ENCODE measurements around the gene PPP3R2. TPM values are rescaled to one million over a fixed set of nuclear protein-coding genes. Genes with fewer than 3 reads are reported as not detected.
A peak's percentile ranks its signal among the peaks of the same experiment; 100 is the strongest.

PPP3R2 gene
- total RNA-seq, 1 donor = not detected

- no peak for DNase-seq (ENCODE audit: low read depth)
- TF ChIP-seq CTCF (IDR thresholded peaks at IDR 0.05; ENCODE audit: insufficient read depth, low read depth, low read length) = no peak
- H3K4me3 ChIP-seq (ENCODE audit: low read depth, low read length) = no peak overlapping the region
These were observed 23.9 kb upstream of the PPP3R2 start for GRCh38 chr9:101618698-101619097.

- no peak overlapping the region for H3K4me3 ChIP-seq (ENCODE audit: low read depth, low read length)
- no peak for DNase-seq (ENCODE audit: low read depth)
- no peak for TF ChIP-seq CTCF (IDR thresholded peaks at IDR 0.05; ENCODE audit: insufficient read depth, low read depth, low read length)
These were observed 10.8 kb upstream of the PPP3R2 start for GRCh38 chr9:101605547-101605946.

- no peak for DNase-seq (ENCODE audit: low read depth)
- no peak for TF ChIP-seq CTCF (IDR thresholded peaks at IDR 0.05; ENCODE audit: insufficient read depth, low read depth, low read length)
- H3K4me3 ChIP-seq (ENCODE audit: low read depth, low read length) = no peak overlapping the region
These were observed 9.5 kb upstream of the PPP3R2 start for GRCh38 chr9:101604296-101604695.

- no peak overlapping the region for H3K4me3 ChIP-seq (ENCODE audit: low read depth, low read length)
- DNase-seq (ENCODE audit: low read depth) = peak; percentile 53
- peak; percentile 65 for TF ChIP-seq CTCF (IDR thresholded peaks at IDR 0.05; ENCODE audit: insufficient read depth, low read depth, low read length)
These were observed 7.4 kb upstream of the PPP3R2 start for GRCh38 chr9:101601904-101602765.

GRCh38 chr9:101593345-101593744 lies 1.4 kb downstream of the PPP3R2 start:
- TF ChIP-seq CTCF (IDR thresholded peaks at IDR 0.05; ENCODE audit: insufficient read depth, low read depth, low read length) = no peak
- no peak for DNase-seq (ENCODE audit: low read depth)
- no peak overlapping the region for H3K4me3 ChIP-seq (ENCODE audit: low read depth, low read length)

- TF ChIP-seq CTCF (IDR thresholded peaks at IDR 0.05; ENCODE audit: insufficient read depth, low read depth, low read length) = no peak
- no peak for DNase-seq (ENCODE audit: low read depth)
- H3K4me3 ChIP-seq (ENCODE audit: low read depth, low read length) = no peak overlapping the region
These were observed 2.0 kb downstream of the PPP3R2 start for GRCh38 chr9:101592788-101593187.
